Suppressor macrophage treated with lipopolysaccharide for 4 hours (primary cell): Measurements from ENCODE around the gene ACADVL.

ENCODE experiments used
- DNase-seq: peaks from one replicate; pipeline ENCODE4 v3.0.0-alpha.2; 2020

ACADVL gene

DNA sequence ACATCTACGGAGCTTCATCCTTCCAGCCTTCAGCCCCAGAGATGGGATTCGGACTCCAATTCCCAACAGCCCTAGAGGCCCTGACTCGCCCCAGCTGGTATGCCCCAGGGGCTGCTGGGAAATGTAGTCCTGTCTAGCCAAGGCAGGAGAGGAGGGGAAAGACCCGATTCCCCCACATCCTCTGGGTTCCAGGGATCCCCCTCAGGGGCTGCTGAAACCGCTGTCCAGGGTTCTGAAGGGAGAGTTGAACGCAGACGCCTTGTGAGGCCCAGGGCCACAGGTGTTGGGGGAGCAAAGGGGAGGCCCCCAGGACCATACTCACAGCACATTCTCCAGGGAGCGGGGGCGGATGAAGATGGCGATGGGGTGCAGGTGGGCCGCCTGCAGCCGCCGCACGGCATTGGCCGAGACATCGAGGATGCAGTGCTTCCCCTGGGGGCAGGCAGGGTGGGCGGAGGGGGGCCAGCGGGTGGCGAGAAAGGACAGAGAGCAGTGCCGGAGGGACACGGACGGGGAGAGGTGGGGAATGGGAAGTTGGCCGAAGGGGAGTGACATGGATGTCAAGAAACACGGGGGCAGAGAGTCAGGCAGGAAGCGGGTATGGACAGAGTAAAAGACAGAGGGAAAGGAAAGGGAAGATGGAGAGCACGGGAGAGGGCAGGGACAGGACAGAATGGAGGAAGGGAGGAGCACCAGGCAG lies 28.0 kb upstream of the ACADVL start:
- peak; percentile 36 for DNase-seq

DNA sequence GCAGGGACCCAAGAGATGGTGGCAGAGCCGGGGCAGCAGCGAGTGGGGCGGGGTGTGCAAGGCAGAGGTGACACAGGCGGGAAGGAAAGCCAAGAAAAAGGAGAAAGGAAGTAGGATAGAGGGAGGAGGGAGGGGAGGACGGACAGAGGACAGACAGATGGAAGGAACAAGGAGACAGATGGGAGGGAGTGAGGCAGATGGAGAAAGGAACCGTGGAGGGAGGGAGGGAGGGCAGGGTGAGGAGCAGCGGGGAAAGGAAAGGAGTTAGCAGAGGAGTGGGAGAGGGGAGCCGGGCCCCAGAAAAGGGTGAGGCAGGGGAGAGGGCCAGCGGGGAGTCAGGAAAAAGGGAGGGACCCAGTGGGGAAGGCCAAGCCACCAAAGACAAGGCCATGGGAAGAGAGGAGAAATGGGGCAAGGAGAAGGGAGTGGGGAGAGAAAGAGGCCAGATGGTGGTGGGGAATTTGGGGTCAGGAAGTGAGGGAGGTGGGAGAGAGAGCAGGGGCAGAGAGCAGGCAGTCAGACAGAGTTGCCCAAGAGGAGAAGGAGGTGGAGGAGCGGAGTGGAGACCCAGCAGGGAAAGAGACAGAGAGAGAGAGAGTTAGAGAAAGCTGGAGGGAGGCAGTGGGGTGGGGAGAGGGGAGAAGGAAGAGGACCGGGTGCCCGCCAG lies 27.3 kb upstream of the ACADVL start:
- DNase-seq = no peak

DNA sequence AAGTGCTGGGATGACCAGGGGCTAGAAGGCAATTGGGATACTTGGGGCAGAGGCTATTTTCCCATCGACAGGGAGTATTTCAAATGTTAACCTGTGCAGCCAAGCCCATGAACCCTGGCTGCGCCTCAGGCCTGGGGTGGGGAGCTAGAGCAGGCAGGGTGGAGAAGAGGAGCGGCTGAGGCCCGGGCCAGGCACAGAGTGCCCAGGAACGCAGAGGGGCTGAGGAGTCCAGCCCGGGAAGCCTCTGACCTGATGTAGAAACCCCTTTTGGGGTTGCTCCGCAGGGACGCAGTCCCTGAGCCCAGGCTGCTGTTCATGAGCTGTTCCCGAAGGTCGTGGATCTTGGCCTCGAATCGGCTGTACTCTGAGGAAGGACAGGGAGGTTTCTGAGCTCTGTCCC lies 23.8 kb upstream of the ACADVL start:
- no peak for DNase-seq

DNA sequence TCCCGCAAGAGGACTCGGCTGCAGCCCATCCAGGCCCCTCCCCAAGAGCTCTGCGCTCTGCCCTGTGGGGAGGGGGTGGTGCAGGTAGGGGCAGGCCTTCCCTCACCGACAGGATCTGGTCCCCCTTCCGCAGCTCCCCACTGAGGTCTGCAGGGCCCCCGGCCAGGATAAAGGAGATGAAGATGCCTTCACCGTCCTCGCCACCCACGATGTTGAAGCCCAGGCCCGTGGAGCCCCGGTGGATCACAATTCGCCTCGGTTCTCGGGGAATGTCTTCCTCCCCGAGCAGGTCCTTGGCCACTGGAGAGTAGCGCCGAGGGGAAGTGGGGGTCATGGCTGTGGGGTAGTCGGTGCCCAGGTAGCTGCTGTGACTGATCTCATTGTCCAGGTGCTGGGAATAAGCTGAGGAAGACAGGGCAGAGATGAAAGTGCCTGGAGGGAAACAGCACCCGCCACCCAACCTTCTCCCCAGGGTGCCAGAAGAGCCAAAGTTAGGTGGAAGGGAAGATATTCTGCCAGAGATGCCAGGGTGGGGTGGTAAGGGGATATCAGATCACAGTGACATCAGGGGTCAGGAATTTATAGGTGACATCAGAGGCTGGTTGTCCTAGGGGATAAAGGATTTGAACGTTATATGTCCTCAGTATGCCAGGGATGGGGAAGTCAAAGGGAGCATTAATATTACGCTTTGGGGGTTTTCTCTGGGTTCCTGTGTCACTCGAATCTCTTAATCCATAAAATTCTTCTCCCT lies 22.9 kb upstream of the ACADVL start:
- DNase-seq = no peak

GRCh38 chr17:7203391-7203790 lies 16.3 kb upstream of the ACADVL start:
- DNase-seq = no peak

DNA sequence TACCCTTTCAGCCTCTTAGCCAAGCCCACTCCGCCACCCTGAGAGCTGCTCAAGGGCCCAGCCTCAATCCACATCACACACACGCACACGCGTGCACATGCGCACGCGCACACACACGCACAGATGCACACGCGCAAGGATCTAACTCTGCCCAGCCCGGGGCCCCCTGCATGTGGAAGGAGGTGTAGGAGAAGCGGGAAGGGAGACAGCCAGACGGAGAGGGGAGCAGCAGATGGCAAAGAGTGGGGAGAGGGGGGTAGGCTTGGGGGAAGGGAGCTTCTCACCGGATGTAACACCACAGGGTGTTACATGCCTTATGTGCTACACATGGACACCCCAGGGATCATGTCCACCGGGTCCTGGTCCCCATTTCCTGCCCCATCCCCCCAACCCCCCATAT lies 15.4 kb upstream of the ACADVL start:
- no peak for DNase-seq

GRCh38 chr17:7204828-7205461 lies 14.8 kb upstream of the ACADVL start:
- DNase-seq = peak; percentile 81

- DNase-seq = no peak
These were observed 14.2 kb upstream of the ACADVL start for GRCh38 chr17:7205561-7205960.

GRCh38 chr17:7207120-7208001 lies 12.4 kb upstream of the ACADVL start:
- DNase-seq = no peak

DNA sequence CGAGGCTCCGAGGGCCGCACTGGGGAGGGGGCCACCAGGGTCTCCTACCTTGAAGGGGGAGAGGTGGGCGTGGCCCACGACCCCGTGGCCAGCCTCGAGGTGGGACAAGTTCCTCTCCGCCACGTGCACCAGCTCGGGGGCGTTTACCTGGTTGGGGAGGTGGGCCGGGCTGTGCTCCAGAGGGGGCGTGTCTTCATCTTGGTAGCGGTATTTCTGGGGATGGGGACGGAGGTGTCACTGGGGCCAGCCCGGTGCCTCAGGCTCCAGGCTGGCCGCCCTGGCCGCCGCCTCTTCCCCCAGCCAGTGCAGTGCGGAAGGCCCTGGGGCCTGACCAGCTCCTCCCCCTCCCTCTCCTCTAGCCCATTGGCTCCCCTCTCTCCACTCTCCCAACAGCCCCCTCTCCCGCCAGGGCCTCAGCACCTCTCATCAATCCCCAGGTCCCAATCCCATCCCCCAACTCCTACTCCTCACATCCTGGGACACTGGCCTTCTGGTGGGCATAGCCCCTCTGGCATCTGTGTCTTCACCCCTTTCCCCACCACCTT lies 11.6 kb upstream of the ACADVL start:
- DNase-seq = no peak

- DNase-seq = no peak
These were observed 10.8 kb upstream of the ACADVL start for GRCh38 chr17:7208754-7209460.

DNA sequence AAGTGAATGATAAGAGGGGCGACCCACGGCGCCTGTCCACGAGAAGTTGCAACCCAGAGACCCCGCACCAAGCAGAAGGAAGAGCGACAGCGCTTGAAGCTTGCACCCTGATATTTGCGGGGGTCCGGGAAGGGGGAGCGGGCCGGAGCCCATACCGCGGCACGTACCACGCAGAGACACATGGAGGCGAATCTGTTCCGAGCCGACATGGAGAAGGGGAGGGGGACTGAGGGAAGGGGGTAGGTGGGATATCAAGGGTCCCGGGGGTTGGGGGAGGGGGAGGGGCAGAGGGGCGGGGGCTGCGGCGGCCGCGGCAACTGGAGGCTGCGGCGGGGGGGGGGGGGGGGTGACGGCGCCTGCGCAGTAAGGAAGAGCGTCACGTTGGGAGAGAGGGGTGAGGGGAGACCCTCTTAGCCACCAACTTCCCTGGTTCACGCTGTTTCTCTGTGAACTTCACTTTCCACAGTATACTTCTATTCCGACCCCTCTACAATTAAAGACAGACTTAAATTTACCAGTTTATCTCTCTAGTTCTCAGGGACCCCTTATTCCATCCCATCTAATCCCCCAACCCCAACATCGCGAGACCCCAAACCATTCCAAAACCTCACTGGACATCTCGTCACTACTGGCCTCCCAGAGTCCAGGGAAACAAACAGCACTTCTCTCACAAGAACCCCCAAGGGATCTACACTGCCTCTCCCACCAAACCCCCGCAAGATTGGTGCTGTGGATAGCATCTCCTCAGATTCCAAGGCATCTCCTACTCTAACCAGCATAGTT lies 8.1 kb upstream of the ACADVL start:
- no peak for DNase-seq

DNA sequence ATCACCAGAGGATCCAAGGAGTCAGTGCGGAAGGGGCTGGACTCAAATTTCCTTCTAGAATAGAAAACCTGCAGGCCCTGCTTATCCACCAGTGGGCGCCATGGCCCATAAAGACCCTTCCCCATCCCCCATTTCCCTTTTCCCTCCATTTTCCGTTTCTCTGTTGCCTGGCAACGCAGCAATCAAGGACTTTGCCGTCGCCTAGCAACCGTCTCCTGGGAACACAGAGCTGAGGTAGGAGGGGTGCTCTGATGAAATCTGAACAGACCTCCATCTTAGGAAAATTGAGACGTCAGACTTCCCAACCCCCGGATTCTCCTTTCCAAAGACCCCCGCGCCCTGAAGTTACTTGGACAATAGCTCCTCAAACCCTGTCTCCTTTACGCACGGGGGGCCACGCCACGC lies 5.8 kb upstream of the ACADVL start:
- DNase-seq = peak; percentile 50

DNA sequence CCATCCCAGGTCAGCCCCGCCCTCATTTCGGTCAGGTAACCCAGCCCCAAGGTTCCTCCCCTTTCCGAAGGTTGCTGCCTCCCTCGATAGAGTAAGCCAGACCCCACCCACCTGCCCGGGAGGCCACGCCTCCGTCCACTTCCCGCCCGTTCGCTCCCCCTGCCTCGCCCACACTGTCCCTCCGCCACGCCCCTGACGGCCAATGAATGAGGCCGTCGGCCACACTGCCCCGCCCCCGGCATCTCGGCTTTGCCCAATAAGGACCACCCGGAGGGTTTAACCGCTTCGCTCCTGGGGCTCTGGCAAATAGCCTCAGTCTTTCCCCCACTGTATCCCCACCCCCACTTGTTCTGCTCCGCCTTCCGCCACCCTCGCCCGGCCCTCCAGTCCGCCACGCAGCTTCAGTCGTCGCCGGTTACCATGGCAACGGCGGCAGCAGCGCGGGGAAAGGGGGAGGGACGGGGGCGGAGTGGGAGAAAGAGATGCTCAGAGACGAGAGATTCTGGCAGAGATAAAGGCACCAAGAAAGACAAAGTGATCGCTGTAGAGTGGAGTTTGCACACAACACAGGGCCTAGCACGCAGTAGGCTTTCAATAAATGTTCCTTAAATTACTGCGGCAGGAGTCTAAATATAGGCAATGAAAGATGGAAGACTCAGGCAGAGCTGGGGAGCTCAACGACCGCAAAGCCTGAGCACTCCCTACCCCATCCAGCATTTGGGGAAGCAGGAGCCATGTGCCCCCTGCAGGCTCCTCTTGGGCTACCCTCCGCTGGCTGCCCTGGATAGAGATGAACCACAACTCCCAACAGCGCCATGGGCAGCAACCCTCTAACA lies 5.2 kb upstream of the ACADVL start:
- DNase-seq = peak; percentile 94

GRCh38 chr17:7215136-7215638 lies 4.6 kb upstream of the ACADVL start:
- DNase-seq = no peak

- DNase-seq = no peak
These were observed 4.0 kb upstream of the ACADVL start for GRCh38 chr17:7215652-7216180.

- DNase-seq = no peak
These were observed 3.3 kb upstream of the ACADVL start for GRCh38 chr17:7216242-7217112.
